ENCODE measurements around the gene GNG4.

The GNG4 gene

DNA sequence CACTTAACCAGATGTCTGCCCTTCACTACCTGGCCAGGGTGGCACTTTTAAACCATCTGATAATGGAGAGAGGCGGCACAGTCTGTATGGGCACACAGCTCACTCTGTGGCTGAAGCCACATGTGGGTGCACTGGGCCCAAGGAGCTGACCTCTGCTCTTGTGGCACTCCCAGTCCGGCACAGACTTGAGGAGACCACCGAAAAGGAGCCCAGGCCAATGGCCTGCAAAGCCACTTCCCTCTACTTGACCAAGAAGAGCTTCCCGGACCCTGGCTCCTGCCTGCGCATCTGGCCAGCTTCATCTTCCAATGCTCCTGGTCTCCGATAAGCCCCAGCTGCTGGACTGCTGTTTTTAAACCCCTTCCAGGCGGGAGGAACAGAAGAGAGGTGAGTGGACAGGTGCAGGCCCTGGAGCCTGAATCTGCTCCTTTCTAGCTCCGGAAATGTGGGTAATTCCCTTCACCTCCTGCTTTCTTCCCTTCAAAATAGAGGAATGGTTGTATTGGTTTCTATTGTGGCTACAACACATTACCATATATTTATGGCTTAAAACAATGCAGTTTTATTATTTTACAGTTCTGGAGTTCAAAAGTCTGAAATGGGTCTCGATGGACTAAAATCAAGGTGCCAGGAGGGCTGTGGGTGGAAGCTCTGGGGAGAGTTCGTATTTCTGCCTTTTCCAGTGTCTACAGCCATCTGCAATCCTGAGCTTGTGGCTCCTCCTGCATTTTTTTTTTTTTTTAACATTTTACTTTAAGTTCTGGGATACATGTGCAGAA lies 11.6 kb downstream of the GNG4 start:
- TF ChIP-seq POLR2A (IDR thresholded peaks at IDR 0.05; ENCODE audit: extremely low read depth, insufficient read length) (no peak), MYC (IDR thresholded peaks at IDR 0.05; ENCODE audit: low read depth, low read length) (no peak)
- TF ChIP-seq, protein P1, sequence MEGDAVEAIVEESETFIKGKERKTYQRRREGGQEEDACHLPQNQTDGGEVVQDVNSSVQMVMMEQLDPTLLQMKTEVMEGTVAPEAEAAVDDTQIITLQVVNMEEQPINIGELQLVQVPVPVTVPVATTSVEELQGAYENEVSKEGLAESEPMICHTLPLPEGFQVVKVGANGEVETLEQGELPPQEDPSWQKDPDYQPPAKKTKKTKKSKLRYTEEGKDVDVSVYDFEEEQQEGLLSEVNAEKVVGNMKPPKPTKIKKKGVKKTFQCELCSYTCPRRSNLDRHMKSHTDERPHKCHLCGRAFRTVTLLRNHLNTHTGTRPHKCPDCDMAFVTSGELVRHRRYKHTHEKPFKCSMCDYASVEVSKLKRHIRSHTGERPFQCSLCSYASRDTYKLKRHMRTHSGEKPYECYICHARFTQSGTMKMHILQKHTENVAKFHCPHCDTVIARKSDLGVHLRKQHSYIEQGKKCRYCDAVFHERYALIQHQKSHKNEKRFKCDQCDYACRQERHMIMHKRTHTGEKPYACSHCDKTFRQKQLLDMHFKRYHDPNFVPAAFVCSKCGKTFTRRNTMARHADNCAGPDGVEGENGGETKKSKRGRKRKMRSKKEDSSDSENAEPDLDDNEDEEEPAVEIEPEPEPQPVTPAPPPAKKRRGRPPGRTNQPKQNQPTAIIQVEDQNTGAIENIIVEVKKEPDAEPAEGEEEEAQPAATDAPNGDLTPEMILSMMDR (IDR thresholded peaks at IDR 0.05; ENCODE audit: low read depth, low read length) = no peak
- TF ChIP-seq, protein P2, sequence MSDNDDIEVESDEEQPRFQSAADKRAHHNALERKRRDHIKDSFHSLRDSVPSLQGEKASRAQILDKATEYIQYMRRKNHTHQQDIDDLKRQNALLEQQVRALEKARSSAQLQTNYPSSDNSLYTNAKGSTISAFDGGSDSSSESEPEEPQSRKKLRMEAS (IDR thresholded peaks at IDR 0.05; ENCODE audit: low read depth, low read length) = no peak
- H3K4me3 ChIP-seq (ENCODE audit: low read depth, low read length) = no peak overlapping the region
- DNase-seq (ENCODE audit: low read depth) = no peak

DNA sequence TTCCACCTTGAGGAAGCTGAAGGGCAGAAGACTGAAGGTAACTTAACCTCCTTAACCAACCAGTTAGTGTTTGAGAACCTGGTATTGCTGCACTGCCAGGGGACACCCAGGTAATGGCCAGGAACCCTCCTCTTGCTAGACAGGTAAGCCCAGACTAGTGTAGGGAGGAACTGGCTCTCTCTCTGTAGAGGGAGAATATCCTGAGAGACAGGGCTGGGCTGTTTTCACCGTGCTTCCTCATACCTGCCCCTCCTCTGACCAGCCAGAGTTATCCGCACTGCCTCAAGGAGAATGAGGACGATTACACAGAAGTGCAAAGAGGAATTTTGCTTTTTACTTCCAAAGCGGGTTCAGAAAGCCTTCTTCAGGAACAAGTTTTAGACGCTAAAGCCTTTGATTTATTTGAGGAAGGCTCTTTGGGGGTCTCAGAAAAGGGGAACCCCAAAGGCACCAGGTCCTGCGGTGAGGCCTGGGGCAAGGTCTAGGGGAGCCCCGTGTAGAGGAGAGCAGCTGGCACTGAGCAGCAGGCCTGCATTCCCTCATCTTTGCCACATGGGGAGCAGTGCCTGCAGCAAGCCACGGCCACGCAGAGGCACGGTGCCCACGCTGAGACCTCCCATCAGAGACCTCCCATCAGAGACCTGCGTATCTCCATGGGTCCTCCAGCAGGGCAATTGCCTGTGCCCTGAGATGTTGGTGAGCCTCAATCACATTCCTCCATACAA lies 13.5 kb downstream of the GNG4 start:
- DNase-seq (ENCODE audit: low read depth) = no peak
- H3K4me3 ChIP-seq (ENCODE audit: low read depth, low read length) = no peak overlapping the region
- TF ChIP-seq, protein P2 (IDR thresholded peaks at IDR 0.05; ENCODE audit: low read depth, low read length) = no peak
- TF ChIP-seq, protein P1 (IDR thresholded peaks at IDR 0.05; ENCODE audit: low read depth, low read length) = no peak
- TF ChIP-seq MYC (IDR thresholded peaks at IDR 0.05; ENCODE audit: low read depth, low read length) (no peak), POLR2A (IDR thresholded peaks at IDR 0.05; ENCODE audit: extremely low read depth, insufficient read length) (no peak)

DNA sequence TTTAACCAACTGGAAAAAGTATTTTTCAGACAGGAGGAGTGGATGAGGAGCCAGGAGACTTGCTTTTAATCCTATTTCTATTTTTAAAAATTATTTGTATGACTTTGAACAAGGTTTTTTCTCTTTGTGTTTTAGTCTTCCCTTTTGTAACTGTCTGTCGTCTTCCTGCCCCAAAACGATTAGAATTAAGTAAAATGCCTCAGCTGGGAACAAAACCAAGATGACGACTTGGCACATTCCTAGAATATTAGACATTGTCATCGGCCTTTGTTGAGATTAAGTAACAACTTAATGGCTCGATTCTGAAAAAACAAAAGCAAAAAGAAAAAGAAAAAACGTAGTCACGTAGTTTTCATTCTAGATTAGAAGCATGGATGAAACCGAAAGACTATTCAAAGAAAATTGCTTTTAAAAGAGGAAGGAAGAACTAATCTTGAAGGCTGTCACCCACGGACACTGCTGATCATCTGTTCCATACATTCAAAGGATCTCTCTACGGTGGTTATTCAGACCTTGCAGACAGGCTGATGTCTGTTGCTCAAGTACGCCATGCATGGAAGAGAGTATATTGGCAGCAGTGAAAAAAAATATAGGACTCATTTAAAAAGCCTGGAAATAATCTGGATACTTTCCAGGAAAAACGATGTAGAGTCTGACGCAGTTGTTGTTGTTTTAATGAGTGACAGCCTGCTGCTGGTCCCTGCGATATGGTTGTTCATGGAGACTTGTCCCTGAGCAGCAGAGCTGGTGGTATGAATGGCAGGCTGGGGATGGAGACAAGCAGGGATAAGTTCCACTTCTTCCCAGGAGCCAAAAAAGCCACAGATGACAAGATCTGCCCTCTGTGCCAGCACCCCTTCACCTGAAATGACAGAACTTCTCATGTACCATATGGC lies 16.8 kb downstream of the GNG4 start:
- DNase-seq (ENCODE audit: low read depth) = peak; percentile 43
- no peak for TF ChIP-seq MYC (IDR thresholded peaks at IDR 0.05; ENCODE audit: low read depth, low read length)
- TF ChIP-seq, protein P1 (IDR thresholded peaks at IDR 0.05; ENCODE audit: low read depth, low read length) = no peak
- TF ChIP-seq, protein P2 (IDR thresholded peaks at IDR 0.05; ENCODE audit: low read depth, low read length) = no peak
- no peak for TF ChIP-seq POLR2A (IDR thresholded peaks at IDR 0.05; ENCODE audit: extremely low read depth, insufficient read length)
- H3K4me3 ChIP-seq (ENCODE audit: low read depth, low read length) = no peak overlapping the region

DNA sequence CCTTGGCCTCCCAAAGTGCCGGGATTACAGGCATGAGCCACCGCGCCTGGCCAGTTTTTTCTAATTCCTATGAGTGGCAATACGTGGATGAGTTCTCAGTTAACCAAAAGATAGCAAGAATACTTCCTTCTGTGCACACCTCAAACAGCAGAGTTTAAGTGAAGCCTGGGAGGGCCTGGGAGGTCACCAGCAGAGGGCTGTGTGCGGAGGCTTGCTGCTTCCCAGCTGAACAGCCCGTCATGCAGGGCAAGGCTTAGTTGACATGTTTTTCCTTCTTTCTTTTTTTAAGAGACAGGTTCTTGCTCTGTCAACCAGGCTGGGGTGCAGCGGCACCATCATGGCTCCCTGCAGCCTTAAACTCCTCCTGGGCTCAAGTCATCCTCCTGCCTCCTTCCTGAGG lies 17.8 kb downstream of the GNG4 start:
- TF ChIP-seq, protein P1 (IDR thresholded peaks at IDR 0.05; ENCODE audit: low read depth, low read length) = peak; percentile 2
- no peak for TF ChIP-seq POLR2A (IDR thresholded peaks at IDR 0.05; ENCODE audit: extremely low read depth, insufficient read length)
- no peak for DNase-seq (ENCODE audit: low read depth)
- no peak overlapping the region for H3K4me3 ChIP-seq (ENCODE audit: low read depth, low read length)

DNA sequence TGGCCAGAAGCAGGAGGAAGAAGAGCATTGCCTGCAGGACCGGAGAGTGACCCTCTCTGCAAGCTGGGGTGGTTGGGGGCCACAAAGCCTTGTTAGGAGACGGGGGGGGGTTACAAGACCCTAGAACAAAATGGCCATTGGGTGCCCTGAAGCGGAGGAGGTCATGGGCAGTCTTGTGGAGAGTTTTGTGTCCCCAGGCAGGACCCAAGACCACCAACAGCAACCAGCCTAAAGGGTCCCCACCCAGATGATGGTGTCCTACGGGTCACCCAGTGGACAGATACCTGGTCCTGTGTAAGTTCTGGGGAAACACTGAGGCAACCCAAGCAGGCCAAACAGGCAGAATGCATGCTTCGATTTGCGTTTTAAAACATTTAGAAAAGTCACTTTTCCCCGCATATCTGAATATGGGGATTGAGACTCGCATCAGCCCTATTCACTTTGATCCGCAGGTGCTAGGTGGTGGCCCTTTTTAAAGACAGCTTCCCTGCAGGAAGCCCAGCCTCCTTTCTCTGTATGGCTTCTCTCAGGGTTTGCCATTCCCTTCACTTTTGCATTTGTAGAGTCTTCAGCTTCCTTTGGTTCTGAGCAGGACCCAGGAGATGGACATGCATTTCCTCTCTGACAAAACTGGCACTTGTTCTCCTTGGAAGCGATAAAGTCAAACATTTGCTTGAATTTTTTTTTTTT lies 21.1 kb downstream of the GNG4 start:
- DNase-seq (ENCODE audit: low read depth) = no peak
- TF ChIP-seq POLR2A (IDR thresholded peaks at IDR 0.05; ENCODE audit: extremely low read depth, insufficient read length) (no peak), MYC (IDR thresholded peaks at IDR 0.05; ENCODE audit: low read depth, low read length) (no peak)
- TF ChIP-seq, protein P1 (IDR thresholded peaks at IDR 0.05; ENCODE audit: low read depth, low read length) = no peak
- TF ChIP-seq, protein P2 (IDR thresholded peaks at IDR 0.05; ENCODE audit: low read depth, low read length) = no peak
- no peak overlapping the region for H3K4me3 ChIP-seq (ENCODE audit: low read depth, low read length)
